SH-SY5Y (cell line): ENCODE measurements around the gene FEN1.

Source experiments
- GATA2 ChIP-seq: IDR thresholded peaks from 2 replicates; pipeline ENCODE4 v1.6.1; 2011; ENCODE audit warnings: mild to moderate bottlenecking, low read depth, low read length
- GATA3 ChIP-seq: IDR thresholded peaks from 2 replicates; pipeline ENCODE4 v1.6.1; 2011; ENCODE audit warnings: low read depth, mild to moderate bottlenecking, low read length, moderate library complexity

DNA sequence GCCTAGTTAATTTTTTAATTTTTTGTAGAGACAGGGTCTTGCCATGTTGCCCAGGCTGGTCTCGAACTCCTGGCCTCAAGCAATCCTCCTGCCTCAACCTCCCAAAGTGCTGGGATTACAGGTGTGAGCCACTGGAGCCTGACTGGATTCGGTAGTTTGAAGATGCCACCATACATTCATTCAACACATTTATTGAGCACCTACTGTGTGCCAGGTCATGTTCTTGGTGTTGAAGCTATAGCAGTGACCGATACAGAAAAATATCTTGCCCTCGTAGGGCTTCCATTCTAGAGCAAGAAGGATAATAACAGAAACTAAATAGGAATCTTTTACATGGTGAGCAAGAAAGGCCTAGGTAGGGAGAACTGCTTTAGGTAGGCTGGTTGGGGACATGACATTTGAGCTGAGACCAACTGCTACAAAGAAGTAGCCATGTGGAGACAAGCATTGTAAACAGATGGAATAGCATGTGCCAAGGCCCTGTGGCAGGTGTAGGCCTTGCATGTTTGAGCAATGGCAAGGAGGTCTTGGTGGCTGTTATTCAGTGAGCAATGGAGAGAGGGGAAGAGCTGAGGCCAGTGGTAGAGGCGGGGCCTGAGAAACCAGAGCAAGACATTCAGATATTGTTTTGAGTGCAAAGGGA lies 42.0 kb upstream of the FEN1 start:
- no peak for TF ChIP-seq GATA3
- no peak for TF ChIP-seq GATA2
